GM19025 (cell line): ENCODE measurements around the gene ZXDC.

ENCODE experiments used
- ATAC-seq: cut with Tn5 transposase; IDR thresholded peaks from one replicate; pipeline ENCODE4 v1.9.1; 2021; ENCODE audit warnings: mild to moderate bottlenecking, low read depth, moderate library complexity; ENCODE audit not compliant: unreplicated experiment

Gene ZXDC

DNA sequence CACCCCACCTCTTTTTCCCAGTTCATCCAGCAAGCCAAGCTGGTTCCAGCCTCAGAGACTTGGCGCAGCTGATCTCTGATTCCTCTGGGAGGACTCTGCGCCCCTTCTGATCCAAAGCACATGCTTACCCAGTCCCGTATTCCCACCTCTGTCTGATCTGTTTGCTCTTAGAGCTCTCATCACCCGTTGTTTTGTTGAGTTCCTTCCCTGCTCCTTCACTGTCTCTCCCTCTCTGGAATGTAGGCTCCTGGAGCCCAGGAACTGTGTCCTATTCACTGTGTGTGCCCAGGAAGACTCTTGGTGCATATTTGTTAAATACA lies 1.3 kb upstream of the ZXDC start:
- no peak for ATAC-seq

DNA sequence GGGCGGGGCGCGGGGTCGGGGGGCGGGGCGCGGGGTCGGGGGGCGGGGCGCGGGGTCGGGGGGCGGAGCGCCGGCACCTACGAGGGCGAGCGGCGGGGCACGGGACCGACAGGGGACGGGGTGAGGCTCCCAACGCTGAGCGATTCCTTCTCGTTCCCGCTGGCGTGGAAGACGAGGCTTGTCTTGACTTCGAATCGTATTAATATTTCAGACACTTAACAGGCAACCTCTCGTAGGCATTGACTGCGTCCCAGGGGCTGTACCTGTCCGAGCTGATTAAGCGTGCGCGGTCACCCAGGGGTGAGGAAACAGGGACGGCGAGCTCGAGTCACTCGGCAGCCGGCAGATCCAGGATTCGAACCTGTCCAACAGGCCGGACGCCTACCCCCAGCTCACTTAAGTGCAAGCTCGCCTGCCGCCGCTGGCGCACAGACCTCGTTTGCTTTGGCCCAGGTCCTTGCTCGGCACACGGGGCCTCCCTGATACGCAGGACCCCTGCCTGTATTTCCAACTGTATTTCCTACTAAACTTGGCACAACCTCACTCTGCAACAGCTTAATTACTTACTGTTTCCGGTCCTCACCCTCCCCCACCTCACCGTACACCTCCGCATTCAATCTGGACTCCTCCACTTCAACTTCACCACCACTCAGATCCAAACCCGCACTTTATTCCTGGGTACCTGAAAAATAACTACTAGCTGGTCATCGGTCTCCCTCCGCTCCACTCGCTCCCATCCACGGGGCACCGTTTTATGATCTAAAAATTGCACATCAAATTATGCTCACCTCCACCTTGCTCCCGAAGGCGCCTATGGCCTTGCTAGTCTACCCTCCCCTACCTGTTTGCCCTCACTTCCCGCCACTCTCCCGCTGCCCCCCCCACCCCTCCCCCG lies 722 bp upstream of the ZXDC start:
- ATAC-seq, result peak; percentile 4

DNA sequence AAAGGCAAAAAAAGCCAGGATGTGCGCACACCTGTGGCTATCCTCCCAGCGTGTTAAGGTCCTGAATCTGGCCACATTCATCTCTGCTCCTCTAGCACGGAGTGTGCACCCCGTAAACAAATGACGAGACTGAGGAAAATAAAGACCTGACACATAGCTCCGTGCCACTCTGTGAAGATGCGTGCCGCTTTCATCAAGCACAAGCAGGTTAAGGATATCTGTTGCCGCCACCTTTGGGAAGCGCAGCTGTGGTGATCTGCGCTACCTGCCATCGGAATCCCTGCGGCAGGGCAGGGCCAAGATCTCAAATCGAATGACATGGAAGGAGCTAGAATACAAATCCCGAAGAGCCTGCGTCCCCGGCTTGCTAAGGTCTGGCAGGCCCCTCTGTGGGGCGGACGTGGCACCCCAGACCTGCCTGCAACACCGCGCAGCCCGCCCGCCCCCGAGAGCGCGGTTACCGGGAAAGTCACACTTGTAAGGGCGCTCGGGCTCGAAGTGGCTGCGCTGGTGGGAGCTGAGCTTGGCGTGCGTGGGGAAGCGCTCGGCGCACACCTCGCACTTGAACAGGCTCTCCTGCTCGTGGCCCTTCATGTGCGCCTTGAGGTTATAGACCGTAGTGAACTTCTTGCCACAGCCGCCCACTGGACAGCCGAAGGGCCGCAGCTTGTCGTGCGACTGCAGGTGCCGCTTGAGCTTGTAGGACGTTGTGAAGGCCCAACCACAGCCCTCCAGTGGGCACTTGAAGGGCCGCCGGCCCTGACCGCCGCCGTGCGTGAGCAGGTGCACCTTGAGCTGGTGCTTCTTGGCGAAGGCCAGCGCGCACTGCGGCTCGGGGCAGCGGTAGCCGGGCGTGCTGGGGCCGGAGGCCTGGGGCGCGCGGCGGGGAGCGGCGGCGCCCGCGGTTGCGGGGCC lies 936 bp downstream of the ZXDC start:
- peak; percentile 1 for ATAC-seq

DNA sequence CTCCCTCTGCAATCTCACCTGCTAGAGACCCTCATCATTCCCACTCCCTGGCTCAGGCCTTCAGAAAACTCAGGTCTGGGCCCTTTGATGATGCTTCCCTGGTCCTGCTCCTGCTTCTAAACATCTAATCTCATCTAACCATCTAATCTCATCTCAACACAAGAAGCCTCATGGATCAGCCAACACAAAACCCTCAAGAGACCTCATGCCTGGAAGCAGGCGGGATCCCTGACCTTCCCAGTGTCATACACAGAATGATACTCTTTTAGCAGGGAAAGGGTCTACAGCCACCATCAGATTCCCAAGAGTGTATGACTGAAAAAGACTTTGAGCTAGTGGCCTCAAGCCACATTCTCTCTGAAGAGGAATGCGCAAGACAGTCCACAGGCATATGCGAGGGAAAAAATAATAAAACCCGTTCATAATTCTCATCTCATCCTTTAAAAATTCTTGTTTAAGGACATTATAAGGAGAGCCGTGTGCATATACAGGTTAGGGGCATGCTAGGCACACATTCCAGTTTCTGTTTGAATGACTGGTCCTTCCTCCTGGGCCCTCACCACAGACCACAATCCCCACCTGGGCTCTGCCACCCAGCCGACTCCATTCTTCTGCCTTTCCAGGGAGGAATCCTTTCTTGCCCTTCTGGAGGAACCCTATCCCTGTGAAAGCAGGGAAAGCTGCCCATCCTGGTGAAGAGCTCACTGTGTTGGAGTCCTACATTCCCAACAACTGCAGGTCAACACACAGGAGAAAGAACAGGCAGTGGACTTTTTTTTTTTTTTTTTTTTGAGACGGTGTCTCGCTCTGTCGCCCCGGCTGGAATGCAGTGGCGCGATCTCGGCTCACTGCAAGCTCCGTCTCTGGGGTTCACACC lies 2.2 kb downstream of the ZXDC start:
- ATAC-seq, result no peak

GRCh38 chr3:126472277-126473006 lies 3.2 kb downstream of the ZXDC start:
- ATAC-seq, result no peak

DNA sequence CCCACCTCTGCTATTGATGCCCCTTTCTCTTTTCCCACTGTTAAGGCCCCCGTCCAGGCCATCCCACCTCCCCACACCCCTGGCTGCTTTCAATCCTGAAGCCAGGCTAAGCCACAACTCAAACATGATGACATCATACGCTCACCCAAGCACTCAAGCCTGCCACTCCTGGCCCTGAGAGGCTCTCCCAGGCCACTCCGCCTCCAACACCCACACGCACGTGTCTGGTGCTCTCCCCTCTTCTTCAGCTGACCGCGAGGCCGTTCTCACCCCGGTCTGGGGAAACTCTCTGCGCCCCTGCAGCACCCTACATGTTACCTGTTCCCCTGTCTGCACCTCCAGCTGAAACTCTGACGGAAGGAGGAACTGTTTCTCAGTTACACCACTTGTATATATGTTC lies 6.2 kb downstream of the ZXDC start:
- no peak for ATAC-seq

- ATAC-seq, result no peak
Observed at GRCh38 chr3:126468028-126468891, 7.4 kb downstream of the ZXDC start.

GRCh38 chr3:126467611-126467955 lies 8.1 kb downstream of the ZXDC start:
- no peak for ATAC-seq

GRCh38 chr3:126466886-126467610 lies 8.6 kb downstream of the ZXDC start:
- no peak for ATAC-seq

GRCh38 chr3:126465928-126466544 lies 9.7 kb downstream of the ZXDC start:
- no peak for ATAC-seq

- ATAC-seq, result no peak
Observed at GRCh38 chr3:126464997-126465396, 10.7 kb downstream of the ZXDC start.

- no peak for ATAC-seq
Observed at GRCh38 chr3:126464494-126464893, 11.2 kb downstream of the ZXDC start.

DNA sequence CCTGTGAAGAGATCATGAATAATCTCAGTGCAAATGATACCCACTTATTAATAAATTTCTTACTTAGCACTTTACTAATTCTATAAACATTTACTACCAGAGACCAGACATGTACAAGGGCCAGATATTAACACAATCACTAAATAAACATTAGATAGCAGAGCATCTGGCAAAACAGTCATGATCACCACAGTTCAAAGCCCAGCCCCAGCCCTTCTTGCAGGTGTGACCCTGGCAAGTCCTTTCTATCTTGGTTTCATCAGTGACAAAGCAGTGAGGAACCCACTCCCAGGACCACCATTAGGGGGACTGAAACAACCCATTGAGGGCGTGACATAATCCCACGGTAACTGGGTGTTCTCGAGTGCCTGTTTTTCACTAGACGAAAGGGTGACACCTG lies 11.6 kb downstream of the ZXDC start:
- ATAC-seq, result no peak

- ATAC-seq, result no peak
Observed at GRCh38 chr3:126463521-126463920, 12.2 kb downstream of the ZXDC start.

DNA sequence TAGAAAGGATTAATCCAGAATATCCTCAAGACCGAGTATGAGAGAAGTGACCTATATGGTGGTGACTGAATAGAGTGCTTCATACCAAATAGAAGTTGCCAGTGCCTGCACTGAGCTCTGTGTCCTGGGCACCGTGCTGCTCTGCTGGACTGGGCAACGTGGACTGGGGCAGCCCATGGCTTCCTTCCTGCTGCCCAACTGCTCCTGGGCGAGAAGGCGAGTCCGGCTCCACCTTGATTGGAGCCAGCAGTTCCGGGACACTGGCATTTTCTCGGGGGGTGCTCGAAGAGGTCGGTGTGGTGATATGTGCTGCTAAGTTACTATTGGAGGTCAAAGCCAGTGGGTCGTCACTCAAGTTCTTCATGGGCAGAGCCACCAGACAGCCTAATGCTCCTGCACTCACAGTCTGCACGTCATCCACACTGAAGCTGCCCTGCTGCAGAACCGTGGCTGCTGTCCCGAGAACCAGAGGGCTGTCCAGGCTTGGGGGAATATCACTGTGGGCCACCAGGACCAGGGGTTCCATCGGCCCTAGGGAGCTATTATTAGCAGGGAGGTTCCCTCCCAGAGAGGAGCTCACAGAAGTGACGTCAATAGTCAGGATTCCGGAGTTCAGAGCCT lies 14.1 kb downstream of the ZXDC start:
- ATAC-seq, result no peak

DNA sequence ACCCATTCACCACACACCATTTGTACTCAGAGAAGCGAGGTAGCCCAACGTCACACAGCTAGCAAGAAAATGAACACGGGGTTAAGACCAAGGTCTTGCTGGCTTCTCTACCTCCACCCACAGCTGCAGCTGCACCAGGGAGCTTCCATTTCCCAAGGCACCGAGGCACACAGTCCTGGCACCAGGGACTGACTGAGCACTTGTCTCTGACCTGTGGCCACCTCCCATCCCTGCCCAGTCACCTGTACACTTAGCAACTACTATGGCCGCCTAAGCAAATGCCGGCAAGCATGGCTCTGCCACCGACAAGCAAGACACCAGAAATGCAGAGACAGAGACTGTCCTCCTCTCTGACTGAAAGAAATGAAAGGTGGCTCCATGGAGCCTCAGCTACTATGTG lies 15.3 kb downstream of the ZXDC start:
- ATAC-seq, result no peak

DNA sequence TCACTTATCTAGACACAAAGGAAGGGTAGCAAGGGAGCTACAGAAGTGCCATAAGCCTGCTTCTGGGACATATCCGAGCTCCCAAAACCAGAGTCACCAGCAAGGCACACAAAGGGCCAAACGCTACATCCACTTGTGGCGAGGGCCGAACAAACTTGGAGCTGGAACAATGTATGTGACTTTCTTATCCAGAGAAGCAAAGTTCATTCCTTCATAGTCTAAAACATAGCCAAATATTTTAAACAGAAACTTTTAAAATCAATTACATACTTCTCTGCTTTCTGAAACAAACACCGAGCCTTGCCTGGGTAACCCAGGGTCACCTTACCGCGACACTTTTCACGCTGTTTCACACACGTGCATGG lies 15.9 kb downstream of the ZXDC start:
- no peak for ATAC-seq
